Activated T-cell treated with anti-CD3 and anti-CD28 coated beads, Interleukin-2, amount 50 U/mL, for 4 hours (primary cell): ENCODE measurements around the gene CACNA1F. TPM values are rescaled to one million over a fixed set of nuclear protein-coding genes. Genes with fewer than 3 reads are reported as not detected.

ENCODE experiments used
- ATAC-seq, 2 donors: fragments of 200-7000 bp; cut with Tn5 transposase; one replicate each; pipeline ENCODE4 v1.10.0; 2021
- DNase-seq: peaks from one replicate; pipeline ENCODE4 v3.0.0-alpha.2; 2020
- H3K27me3 Mint-ChIP-seq: one replicate; pipeline ENCODE4 v1.8.0; 2021; ENCODE audit warnings: low read depth, mixed read lengths
- H3K36me3 Mint-ChIP-seq: one replicate; pipeline ENCODE4 v1.8.0; 2022; ENCODE audit warnings: mixed read lengths; ENCODE audit not compliant: insufficient read depth
- H3K4me1 Mint-ChIP-seq: one replicate; pipeline ENCODE4 v1.8.0; 2021; ENCODE audit warnings: low read depth, mixed read lengths
- H3K4me3 Mint-ChIP-seq: one replicate; pipeline ENCODE4 v1.8.0; 2021; ENCODE audit warnings: mild to moderate bottlenecking, moderate library complexity, mixed read lengths
- H3K9me3 Mint-ChIP-seq: one replicate; pipeline ENCODE4 v1.8.0; 2021; ENCODE audit warnings: mixed read lengths
- total RNA-seq, 3 donors: library from RNA; stranded (reverse); gene quantifications; one replicate each; pipeline ENCODE4 v1.2.1, GENCODE V29; 2021

The CACNA1F gene
- total RNA-seq, 3 donors from 2014 or later = 0.13 to 0.19 TPM; not detected in 1

DNA sequence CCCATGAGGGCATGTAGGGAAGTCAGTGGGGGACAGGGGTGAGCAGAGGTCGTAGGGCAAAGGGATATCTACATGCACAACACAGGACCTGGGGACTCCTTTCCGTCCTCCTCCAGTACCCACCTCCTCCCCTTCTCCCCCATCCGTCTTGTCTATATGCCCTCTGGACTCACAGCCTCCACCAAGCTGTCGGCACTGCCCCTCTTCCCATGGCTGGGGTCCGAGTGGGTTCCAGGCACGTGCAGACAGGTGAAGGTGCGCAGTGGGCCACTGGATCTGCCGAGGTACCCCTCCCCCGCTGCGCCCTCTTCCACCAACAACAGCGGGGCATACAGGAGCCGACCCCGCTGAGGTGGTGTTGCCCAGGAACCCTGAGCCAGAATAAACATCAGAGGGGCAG is 27.7 kb downstream of the CACNA1F start:
- DNase-seq (no peak), ATAC-seq (no peak)
- Mint-ChIP-seq H3K4me1 (peaks cover 3% of the 10 kb centered on the region), H3K36me3 (no peaks in the 10 kb centered on the region), H3K4me3 (no peak overlapping the region), H3K27me3 (no peaks in the 10 kb centered on the region), H3K9me3 (no peaks in the 10 kb centered on the region)

DNA sequence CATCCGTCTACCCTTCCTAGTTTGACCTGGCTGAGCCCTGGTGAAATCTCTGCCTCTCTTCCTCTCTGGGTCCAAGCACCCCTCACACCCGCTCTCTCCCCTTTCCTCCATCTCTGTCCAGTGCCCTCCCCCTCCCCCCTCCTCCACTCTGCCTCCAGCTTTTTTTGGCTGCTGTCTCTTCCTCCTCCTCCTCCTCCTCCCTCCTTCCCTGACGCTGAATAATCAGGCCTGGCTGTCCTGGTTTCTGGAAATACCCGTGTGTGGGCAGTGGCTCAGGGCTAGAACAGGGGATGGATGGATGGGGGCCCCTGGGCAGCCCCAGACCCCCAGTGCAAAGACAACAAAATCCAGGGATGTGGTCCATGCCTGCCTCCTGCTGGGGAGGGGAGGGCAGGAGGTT is 28.4 kb downstream of the CACNA1F start:
- Mint-ChIP-seq H3K36me3 (no peaks in the 10 kb centered on the region), H3K9me3 (no peaks in the 10 kb centered on the region), H3K4me3 (no peak overlapping the region), H3K27me3 (no peaks in the 10 kb centered on the region), H3K4me1 (peaks cover 5% of the 10 kb centered on the region)
- DNase-seq (no peak), ATAC-seq (no peak)

DNA sequence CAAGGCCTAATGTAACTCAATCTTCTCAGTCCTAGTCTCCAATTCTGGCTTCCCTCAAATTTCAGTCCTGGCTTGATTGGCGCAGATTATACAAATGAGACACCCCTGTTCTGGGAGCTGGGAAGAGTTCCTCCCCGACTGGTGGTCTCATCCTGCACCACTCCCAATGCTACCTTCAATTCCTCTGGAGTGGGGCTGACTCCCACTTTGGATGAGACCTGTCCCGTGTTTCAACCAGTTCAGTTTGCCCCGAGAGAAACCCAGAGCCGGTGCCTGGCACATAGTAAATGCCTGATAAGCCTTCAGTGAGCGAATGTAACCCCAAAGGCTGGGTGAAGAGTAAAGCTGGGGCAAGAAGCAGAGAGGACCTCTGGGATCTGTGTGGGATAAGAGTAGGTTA is 29.1 kb downstream of the CACNA1F start:
- H3K4me3 Mint-ChIP-seq = no peak overlapping the region
- H3K27me3 Mint-ChIP-seq = no peaks in the 10 kb centered on the region
- no peaks in the 10 kb centered on the region for H3K9me3 Mint-ChIP-seq
- no peak for ATAC-seq
- H3K36me3 Mint-ChIP-seq = no peaks in the 10 kb centered on the region
- peaks cover 6% of the 10 kb centered on the region for H3K4me1 Mint-ChIP-seq
- no peak for DNase-seq

DNA sequence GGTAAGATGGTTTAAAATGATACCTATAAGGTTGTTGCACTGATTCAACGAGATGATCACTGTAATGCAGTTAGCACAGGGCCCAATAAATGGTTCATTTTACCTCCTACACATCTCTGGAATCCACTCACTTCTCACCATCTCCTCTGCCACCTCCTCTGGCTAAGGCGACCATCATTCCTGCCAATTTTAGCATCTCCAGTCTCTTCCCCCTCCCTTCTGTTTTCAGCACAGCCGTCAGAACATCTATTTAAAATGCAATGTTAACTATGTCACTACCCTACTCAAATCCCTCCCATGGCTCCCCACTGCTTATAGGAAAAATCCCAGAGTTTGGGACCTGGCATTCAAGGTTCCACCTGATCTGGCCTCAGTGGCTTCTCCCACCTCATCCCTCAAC is 29.6 kb downstream of the CACNA1F start:
- no peaks in the 10 kb centered on the region for H3K36me3 Mint-ChIP-seq
- no peak for DNase-seq
- no peaks in the 10 kb centered on the region for H3K27me3 Mint-ChIP-seq
- H3K4me1 Mint-ChIP-seq = peaks cover 11% of the 10 kb centered on the region
- H3K9me3 Mint-ChIP-seq = no peaks in the 10 kb centered on the region
- ATAC-seq = no peak
- no peak overlapping the region for H3K4me3 Mint-ChIP-seq

DNA sequence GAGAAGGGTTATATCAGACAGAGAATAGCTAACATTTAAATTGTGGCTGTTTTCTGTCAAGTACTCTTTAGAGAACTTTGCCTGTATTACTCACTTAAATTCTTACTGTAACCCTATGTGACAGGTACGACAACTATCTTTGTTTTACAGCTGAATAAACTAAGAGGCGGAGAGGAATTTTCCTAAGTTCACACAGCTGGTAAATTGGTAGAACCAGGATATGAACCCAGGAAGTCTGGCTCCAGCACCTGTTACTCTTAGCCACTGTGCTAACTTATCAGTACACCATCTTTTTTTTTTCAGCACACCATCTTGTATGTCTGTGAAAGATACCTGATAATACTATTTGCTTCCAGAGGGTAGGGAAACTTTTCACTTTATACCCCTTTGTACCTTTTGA is 31.1 kb downstream of the CACNA1F start:
- Mint-ChIP-seq H3K27me3 (no peaks in the 10 kb centered on the region), H3K9me3 (no peaks in the 10 kb centered on the region), H3K4me3 (no peak overlapping the region), H3K36me3 (no peaks in the 10 kb centered on the region), H3K4me1 (peaks cover 17% of the 10 kb centered on the region)
- ATAC-seq (no peak), DNase-seq (no peak)

DNA sequence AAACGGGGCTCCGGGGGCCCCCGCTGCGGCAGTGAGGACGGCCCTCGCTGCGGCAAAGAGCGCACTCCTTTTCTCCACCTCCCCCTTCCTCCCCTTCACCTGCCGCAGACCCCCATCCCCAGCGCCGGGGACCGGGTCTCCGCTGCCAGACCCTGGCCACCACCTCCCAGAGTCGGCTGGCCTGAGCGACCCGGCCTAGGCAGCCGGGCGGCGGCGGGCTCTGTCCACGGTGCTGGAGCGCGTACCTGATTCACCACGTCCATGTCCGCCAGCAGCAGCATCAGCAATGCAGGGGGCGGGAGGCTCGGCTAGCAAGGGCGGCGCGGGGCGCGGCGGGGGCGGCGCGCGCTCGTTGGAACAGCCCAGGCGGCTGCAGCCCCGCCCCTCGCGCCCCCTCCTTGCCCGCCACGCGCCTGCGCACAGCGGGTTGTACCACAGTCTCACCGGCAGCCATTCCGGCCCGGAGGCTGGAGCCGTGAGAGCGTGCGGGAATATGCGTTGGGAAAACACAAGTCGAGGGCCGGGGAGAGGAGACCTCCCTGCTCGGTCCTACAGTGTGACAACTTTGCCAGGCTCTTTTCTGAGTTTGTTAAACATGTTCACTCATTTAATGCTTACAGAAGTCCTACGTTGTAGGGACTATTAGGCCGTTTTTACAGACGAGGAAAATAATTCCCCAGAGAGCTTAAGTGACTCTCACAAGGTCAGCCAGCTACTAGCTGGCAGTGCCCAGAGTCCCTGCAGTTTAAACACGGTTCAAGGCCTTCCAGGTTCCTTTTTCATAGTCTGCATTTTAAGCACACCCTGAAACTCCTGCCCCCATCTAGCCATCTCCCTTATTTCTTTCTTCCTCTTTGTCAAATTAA is 33.0 kb downstream of the CACNA1F start, which contains the start of gene SYP:
Gene SYP (minus strand): TSS at position 288 of the 866 bp plus-strand sequence. CDS start 7 bp downstream, at position 281.
- no peaks in the 10 kb centered on the region for H3K27me3 Mint-ChIP-seq
- no peaks in the 10 kb centered on the region for H3K36me3 Mint-ChIP-seq
- H3K9me3 Mint-ChIP-seq = no peaks in the 10 kb centered on the region
- peak within 1 kb of the TSS; percentile 68 for H3K4me3 Mint-ChIP-seq
- peaks cover 17% of the 10 kb centered on the region for H3K4me1 Mint-ChIP-seq
- peak; percentile 99 for ATAC-seq
- peak; percentile 85 for DNase-seq

DNA sequence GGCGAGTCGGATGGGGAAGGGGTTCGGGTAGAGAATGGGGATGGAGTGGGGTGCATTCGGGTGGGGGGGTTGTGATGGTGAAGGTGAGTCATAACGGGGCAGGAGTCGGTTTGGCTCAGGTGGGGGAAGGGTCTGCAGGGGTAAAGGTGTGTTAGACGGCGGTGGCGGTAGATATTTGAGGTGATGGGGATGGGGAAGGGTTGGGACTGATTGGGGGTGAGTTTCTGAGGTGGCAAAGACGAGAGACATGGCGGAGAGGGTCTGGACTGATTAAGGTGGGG is 33.9 kb downstream of the CACNA1F start:
- Mint-ChIP-seq H3K9me3 (no peaks in the 10 kb centered on the region), H3K27me3 (no peaks in the 10 kb centered on the region), H3K36me3 (peaks cover 2% of the 10 kb centered on the region), H3K4me3 (peak overlapping the region; percentile 48), H3K4me1 (peaks cover 17% of the 10 kb centered on the region)
- no peak for DNase-seq
- no peak for ATAC-seq

DNA sequence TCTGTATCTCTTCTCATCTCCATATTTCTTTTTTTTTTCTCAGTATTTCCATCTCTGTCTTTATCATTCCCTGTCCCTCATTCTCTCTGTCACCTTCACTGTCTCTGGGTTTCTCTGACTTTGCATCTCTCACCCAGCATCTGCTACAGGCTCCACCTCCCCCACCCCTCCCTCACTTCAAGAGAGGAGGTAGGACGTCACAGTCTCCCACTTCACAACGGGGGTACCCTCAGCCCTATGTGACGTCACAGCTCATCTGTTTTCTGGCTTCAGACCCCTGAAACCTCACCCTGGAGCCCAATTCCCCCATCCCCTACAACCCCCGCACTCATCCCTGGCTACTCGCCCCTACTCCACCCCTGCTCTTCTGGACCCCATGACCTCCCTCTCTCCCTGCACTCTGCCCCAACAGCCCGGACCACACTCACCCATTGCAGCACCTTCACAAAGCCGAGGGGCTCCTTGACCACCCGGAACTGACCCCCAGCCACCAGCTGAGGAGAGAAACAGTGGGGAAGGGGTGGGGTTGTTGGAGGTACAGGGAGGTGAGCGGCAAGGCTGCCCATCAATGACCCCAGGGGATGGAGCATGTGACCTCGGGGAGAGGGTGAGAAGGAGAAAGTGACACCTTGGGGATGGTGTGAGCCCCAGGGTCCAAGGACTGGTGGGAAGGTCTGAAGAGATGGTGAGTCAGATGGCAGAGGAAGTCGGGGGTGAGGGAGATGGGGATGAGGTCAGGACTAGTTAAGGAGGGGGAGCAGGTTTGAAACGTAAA is 34.4 kb downstream of the CACNA1F start:
- DNase-seq (no peak), ATAC-seq (no peak)
- no peaks in the 10 kb centered on the region for H3K27me3 Mint-ChIP-seq
- H3K9me3 Mint-ChIP-seq = no peaks in the 10 kb centered on the region
- peak overlapping the region; percentile 52 for H3K4me3 Mint-ChIP-seq
- H3K4me1 Mint-ChIP-seq = peaks cover 21% of the 10 kb centered on the region
- H3K36me3 Mint-ChIP-seq = peaks cover 2% of the 10 kb centered on the region

DNA sequence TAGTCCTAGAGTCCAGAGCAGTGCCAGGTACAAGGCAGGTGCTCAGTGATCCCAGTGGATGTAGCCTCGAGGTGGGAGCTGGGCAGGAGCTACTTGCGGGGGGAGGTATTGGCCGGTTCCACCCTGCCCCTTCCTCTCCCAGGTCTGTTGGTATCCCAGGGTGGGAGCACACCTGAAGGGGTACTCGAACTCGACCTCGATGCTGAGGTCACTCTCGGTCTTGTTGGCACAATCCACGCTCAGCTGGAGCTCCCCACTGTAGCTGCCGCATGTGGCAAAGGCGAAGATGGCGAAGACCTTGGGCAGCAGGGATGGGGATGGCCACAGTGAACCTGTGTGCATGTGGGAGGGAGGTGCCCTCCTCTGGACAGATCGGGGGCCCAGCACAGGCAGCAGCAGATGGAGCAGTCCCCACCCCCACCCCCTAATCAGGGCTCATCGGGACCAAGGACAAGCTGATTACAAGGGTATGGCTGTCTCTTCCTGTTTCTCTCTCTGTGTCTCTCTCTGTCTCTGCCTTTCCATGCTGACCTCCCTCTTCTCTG is 35.5 kb downstream of the CACNA1F start:
- ATAC-seq = no peak
- Mint-ChIP-seq H3K27me3 (no peaks in the 10 kb centered on the region), H3K4me1 (peaks cover 30% of the 10 kb centered on the region), H3K9me3 (no peaks in the 10 kb centered on the region), H3K36me3 (peaks cover 2% of the 10 kb centered on the region), H3K4me3 (no peak overlapping the region)
- DNase-seq = no peak

DNA sequence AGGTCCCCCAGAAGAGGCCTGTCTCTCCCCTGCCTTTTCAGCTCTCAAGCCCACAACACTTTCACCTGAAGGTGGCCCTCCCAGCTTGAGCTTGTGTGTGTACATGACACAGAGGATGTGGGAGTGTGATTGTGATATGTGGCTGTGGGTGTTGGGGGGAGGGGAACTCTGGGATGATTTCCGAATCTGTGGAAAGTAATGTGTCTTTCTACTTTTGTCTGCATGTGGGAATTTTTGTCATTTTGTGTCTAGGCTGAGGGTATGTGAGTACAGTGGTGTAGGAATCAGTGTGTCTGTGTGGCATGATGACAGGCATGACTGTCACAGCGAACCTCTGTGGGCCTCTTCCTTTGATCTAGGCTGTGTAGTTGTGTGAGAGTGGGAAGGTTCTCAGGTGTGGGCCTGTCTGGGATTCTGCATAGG is 39.6 kb downstream of the CACNA1F start:
- no peaks in the 10 kb centered on the region for H3K9me3 Mint-ChIP-seq

DNA sequence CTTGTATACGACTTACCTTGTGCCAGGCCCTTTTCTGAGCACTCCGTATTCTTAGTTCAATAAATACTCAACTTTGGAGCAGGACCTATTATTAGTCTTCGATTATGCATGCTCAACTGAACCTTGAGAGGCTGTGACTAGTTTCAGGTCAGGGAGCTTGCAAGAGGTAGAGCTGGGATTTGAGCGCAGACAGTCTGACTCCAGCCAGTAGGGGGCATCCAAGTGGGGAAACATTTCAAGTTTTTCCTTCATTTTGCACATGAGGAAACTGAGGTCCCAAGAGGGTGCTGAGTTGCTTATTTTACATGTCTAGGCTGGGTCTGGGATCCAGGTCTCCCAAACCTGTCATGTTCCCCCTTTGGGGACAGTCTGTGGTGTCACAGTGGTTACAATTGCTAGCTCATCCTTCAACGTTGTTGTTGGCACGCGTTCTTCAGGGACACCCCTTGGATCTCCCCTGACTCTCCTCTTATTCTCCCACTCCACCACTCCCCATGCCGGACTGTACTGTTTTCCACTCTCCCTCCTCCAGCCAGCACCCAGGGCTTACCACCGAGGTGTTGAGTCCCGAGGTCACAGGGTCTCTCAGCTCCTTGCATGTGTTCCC is 40.3 kb downstream of the CACNA1F start:
- no peaks in the 10 kb centered on the region for H3K27me3 Mint-ChIP-seq
- ATAC-seq (no peak), DNase-seq (no peak)
- peaks cover 24% of the 10 kb centered on the region for H3K4me1 Mint-ChIP-seq
- peak overlapping the region; percentile 60 for H3K4me3 Mint-ChIP-seq
- H3K36me3 Mint-ChIP-seq = peaks cover 2% of the 10 kb centered on the region
- no peaks in the 10 kb centered on the region for H3K9me3 Mint-ChIP-seq

More for the DNA sequence above, 39.6 kb downstream of the CACNA1F start:
- Mint-ChIP-seq H3K27me3 (no peaks in the 10 kb centered on the region), H3K36me3 (peaks cover 2% of the 10 kb centered on the region), H3K4me3 (peak overlapping the region; percentile 37), H3K4me1 (peaks cover 30% of the 10 kb centered on the region)
- DNase-seq = no peak
- ATAC-seq = no peak

DNA sequence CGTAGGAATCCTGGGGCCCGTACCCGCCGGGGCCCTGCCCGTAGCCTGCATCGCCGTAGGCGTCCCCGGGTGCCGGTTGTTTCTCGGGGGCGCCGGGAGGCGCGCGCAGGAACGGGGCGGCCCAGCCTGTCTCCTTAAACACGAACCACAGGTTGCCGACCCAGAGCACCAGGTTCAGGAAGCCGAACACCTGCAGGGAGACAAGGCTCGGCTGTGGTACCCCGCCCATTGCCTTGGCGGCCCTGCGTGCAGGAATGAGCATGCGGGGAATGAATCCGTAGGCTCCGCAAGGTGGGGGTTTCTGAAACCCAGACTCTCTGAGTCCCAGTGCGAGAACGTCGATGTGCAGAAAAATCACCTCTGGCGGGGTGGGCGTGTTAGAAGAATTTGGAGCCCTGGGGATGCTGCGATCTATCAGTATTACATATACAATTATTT is 41.5 kb downstream of the CACNA1F start:
- DNase-seq (no peak), ATAC-seq (peak; percentile 10 to 11)
- no peaks in the 10 kb centered on the region for H3K27me3 Mint-ChIP-seq
- peaks cover 24% of the 10 kb centered on the region for H3K4me1 Mint-ChIP-seq
- peaks cover 2% of the 10 kb centered on the region for H3K36me3 Mint-ChIP-seq
- H3K4me3 Mint-ChIP-seq = peak overlapping the region; percentile 94
- no peaks in the 10 kb centered on the region for H3K9me3 Mint-ChIP-seq

DNA sequence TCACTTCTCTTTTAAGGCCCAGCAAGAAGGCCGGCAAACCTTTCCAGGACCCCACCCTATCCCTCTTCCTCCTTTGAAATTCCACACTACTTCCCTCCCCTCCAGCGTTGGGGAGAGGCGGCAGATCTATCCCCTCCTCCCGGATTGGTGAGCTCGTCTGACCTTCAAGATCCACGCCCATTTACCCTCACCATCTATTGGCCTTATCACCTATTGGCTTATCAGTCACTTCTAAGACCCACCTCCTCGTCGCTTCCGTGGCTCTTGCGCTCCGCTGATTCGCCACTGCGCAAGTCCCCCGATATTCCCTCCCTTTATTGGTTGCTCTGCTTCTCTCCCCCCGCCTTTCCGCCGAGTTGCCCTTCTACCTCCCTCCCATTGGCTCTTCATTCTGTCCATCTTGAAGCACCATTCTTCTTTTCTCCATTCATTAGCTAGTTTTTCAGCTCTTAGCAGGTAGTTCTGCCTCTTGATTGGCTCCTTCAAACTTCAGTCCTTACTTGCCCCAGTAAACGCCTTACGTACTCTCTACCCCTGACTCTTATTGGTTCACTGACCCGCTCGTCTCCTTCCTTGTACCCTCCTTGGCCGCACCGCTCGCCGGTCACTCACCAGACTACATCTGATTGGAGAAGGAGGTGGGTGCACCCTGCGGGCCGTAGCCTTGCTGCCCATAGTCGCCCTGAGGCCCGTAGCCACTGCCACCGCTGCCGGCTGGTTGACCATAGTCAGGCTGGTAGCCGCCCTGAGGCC is 42.1 kb downstream of the CACNA1F start:
- Mint-ChIP-seq H3K36me3 (peaks cover 2% of the 10 kb centered on the region), H3K4me3 (peak overlapping the region; percentile 94), H3K27me3 (no peaks in the 10 kb centered on the region), H3K9me3 (no peaks in the 10 kb centered on the region), H3K4me1 (peaks cover 24% of the 10 kb centered on the region)
- DNase-seq (peak; percentile 76), ATAC-seq (peak; percentile 90 to 91)

DNA sequence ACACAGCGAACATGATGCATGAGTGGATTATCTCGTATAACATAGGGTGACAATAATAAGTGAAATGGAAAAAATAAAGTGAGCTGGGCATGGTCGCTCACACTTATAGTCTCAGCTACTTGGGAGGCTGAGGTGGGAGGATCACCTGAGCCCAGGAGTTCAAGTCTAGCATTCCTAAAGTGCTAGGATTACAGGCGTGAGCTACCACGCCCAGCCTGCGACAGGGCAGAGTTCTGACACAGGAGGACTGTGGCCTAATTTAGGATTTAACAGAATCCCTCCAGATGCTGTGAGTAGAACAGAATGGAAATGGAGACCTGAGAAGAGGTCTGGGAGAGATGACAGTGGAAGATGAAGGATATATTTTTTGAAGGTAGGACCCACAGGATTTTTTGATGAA is 43.5 kb downstream of the CACNA1F start:
- Mint-ChIP-seq H3K27me3 (no peaks in the 10 kb centered on the region), H3K36me3 (no peaks in the 10 kb centered on the region), H3K4me1 (peaks cover 30% of the 10 kb centered on the region), H3K9me3 (no peaks in the 10 kb centered on the region), H3K4me3 (peak overlapping the region; percentile 94)
- DNase-seq (no peak), ATAC-seq (no peak)
